ENCODE data around the gene SH3GL1. TPM values are rescaled to one million over a fixed set of nuclear protein-coding genes. Genes with fewer than 3 reads are reported as not detected.

SH3GL1 gene
- polyA plus RNA-seq, 1 donor (not counting 4 experiments of a cell fraction or from before 2014, with no cell fraction given): 47.4 TPM

DNA sequence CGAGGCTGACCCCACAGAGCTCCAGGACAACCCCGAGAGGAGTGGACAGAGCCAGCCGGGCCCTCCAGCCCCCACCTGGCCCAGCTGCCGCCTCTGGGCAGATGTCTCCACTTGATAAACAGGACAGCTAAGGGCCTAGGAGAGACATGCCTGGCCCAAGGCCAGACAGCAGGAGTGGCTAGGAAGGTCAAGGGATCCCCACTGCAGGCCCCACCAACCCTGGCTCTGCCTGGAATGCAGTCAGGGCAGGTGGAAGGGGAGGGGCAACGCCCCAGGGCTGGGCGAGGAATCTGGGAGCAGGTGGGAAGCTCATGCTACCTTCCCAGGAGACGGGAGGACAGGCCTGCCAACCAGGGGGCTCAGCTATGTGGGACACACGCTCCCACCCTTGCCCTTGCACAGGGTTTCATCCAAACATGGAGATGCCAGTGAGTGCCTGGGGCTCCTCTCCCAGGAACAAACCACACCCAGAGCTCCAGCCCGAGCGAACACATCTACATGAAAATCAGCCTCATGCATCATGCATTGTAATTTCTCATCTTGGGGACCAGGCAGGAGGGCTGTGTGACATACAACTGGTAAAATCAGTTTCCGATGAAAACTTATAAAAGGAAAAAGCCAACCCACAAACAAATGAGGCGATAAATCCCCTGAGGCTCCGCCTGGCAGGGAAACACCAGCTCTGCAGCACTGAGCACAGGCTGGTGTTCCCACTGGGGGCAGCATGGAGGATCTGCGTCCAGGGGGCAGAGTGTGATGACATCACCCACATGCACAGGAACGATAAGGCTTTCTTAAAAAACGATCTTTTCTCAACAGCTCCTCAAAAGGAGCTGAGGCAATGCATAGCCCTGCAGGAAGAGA is 25.0 kb downstream of the SH3GL1 start:
- H3K79me2 ChIP-seq (ENCODE audit: control insufficient read depth, insufficient read depth, low read length): peaks cover 71% of the 10 kb centered on the region
- no peaks in the 10 kb centered on the region for H3K27me3 ChIP-seq (ENCODE audit: control insufficient read depth, extremely low read depth, insufficient read depth, low read length)
- H2AFZ ChIP-seq (ENCODE audit: control insufficient read depth, low read length): no peak overlapping the region
- peaks cover 11% of the 10 kb centered on the region for H3K9me1 ChIP-seq (ENCODE audit: control insufficient read depth, extremely low read depth, insufficient read depth, low read length)
- H3K4me3 ChIP-seq (ENCODE audit: control insufficient read depth in 2 of 3, extremely low read depth in 1 of 3, insufficient read depth in 2 of 3, low read depth in 1 of 3, low read length in 3 of 3): peak overlapping the region in 2 of 3 experiments; percentile 5 to 15
- TF ChIP-seq EZH2 (IDR thresholded peaks at IDR 0.05; ENCODE audit: low read length) (no peak), CTCF (optimal IDR thresholded peaks at IDR 0.05 in 1 of 3, IDR thresholded peaks at IDR 0.05 in 1 of 3, conservative IDR thresholded peaks at IDR 0.05 in 1 of 3; ENCODE audit: extremely low read depth in 1 of 3, insufficient read depth in 2 of 3, low read length in 3 of 3) (peak; percentile 8 to 61 (median 42))
- peak overlapping the region; percentile 83 for H3K27ac ChIP-seq (ENCODE audit: control insufficient read depth, insufficient read depth, low read length)
- peaks cover 2 to 4% of the 10 kb centered on the region in 2 experiments for H3K36me3 ChIP-seq (ENCODE audit: control insufficient read depth in 2 of 2, extremely low read depth in 1 of 2, insufficient read depth in 2 of 2, low read length in 2 of 2)
- no peaks in the 10 kb centered on the region for H3K9me3 ChIP-seq (ENCODE audit: control insufficient read depth, low read depth, low read length)
- peak overlapping the region; percentile 78 for H3K4me2 ChIP-seq (ENCODE audit: control insufficient read depth, extremely low read depth, insufficient read depth, low read depth, low read length)
- H3K4me1 ChIP-seq (ENCODE audit: control insufficient read depth, extremely low read depth, insufficient read depth, low read length): peaks cover 64% of the 10 kb centered on the region
- peak overlapping the region; percentile 77 for H3K9ac ChIP-seq (ENCODE audit: control insufficient read depth, extremely low read depth, insufficient read depth, low read length)
- dilution Hi-C loops (cut with MboI; ENCODE audit: extremely low pct_ligation_motif_present, low sequenced_read_pairs): no loop called here
- FAIRE-seq (peak; percentile 41), DNase-seq (ENCODE audit: low read depth, low spot score) (peak; percentile 67)
- H4K20me1 ChIP-seq (ENCODE audit: control insufficient read depth, extremely low read depth, insufficient read depth, low read length): peaks cover 16% of the 10 kb centered on the region

DNA sequence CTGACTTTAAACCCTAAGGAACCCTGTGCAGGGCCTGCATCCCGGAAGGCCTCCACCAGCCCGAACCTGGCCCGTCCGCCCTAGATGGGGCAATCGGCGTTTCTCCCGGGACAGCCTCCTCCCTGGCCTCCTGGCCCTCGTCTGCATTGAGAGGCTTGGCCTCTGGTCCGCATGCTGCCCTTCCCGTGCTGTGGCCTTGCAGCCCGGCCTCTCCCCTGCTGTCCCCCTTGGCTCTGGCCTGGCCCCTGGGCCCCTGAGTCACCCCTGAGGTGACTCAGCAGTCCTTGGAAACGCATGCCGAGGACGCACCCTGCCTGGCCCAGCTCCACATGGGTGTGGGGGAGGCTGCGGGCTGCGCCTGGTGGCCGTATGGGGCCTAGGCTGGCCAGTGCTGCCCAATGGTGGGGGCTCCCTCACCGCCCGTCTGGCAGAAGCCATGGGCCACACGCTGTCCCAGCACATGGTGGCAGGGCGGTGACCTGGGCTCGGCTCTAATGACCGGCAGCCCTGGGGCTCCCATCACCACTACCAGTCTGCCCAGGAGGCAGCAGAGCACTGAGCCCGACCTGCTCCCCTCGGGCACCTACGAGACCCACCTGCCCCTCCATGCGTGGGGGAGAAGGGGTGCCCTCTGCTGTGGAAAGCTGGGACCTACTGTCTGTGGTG is 25.7 kb downstream of the SH3GL1 start:
- no peak for FAIRE-seq
- Histone ChIP-seq H2AFZ (ENCODE audit: control insufficient read depth, low read length) (no peak overlapping the region), H3K9me1 (ENCODE audit: control insufficient read depth, extremely low read depth, insufficient read depth, low read length) (peaks cover 8% of the 10 kb centered on the region), H3K27ac (ENCODE audit: control insufficient read depth, insufficient read depth, low read length) (peak overlapping the region; percentile 83), H3K9ac (ENCODE audit: control insufficient read depth, extremely low read depth, insufficient read depth, low read length) (peak overlapping the region; percentile 77), H3K36me3 (ENCODE audit: control insufficient read depth in 2 of 2, extremely low read depth in 1 of 2, insufficient read depth in 2 of 2, low read length in 2 of 2) (peaks cover 2 to 4% of the 10 kb centered on the region in 2 experiments), H3K79me2 (ENCODE audit: control insufficient read depth, insufficient read depth, low read length) (peaks cover 75% of the 10 kb centered on the region), H3K4me2 (ENCODE audit: control insufficient read depth, extremely low read depth, insufficient read depth, low read depth, low read length) (peak overlapping the region; percentile 78), H3K9me3 (ENCODE audit: control insufficient read depth, low read depth, low read length) (no peaks in the 10 kb centered on the region), H3K27me3 (ENCODE audit: control insufficient read depth, extremely low read depth, insufficient read depth, low read length) (no peaks in the 10 kb centered on the region), H3K4me1 (ENCODE audit: control insufficient read depth, extremely low read depth, insufficient read depth, low read length) (peaks cover 64% of the 10 kb centered on the region), H4K20me1 (ENCODE audit: control insufficient read depth, extremely low read depth, insufficient read depth, low read length) (peaks cover 16% of the 10 kb centered on the region), H3K4me3 (ENCODE audit: control insufficient read depth in 2 of 3, extremely low read depth in 1 of 3, insufficient read depth in 2 of 3, low read depth in 1 of 3, low read length in 3 of 3) (no peak overlapping the region)
- dilution Hi-C loops (cut with MboI; ENCODE audit: extremely low pct_ligation_motif_present, low sequenced_read_pairs): no loop called here
- no peak for DNase-seq (ENCODE audit: low read depth, low spot score)
- TF ChIP-seq EZH2 (IDR thresholded peaks at IDR 0.05; ENCODE audit: low read length) (no peak), CTCF (optimal IDR thresholded peaks at IDR 0.05 in 1 of 3, IDR thresholded peaks at IDR 0.05 in 1 of 3, conservative IDR thresholded peaks at IDR 0.05 in 1 of 3; ENCODE audit: extremely low read depth in 1 of 3, insufficient read depth in 2 of 3, low read length in 3 of 3) (peak in 1 of 3 experiments; percentile 16)

Measured in keratinocyte (primary cell).